SK-N-SH treated with all-trans-retinoic acid at 6 μM for 48 hours (cell line): ENCODE measurements around the gene SPRR5.

Experiments used
- ATAC-seq: fragments of 200-7000 bp; cut with Tn5 transposase; 3 replicates; pipeline ENCODE4 v1.9.1; 2020; ENCODE audit warnings: mild to moderate bottlenecking, moderate library complexity
- ARNTL ChIP-seq: fragments of 450-650 bp; formaldehyde crosslinking; IDR thresholded peaks from 2 replicates; pipeline ENCODE4 v1.5.0; 2020; ENCODE audit warnings: low read depth, mild to moderate bottlenecking, moderate library complexity, borderline replicate concordance
- BACH2 ChIP-seq: fragments of 250-450 bp; sonication (Bioruptor Pico); IDR thresholded peaks from 2 replicates; pipeline ENCODE4 v1.9.0; 2021; ENCODE audit warnings: mild to moderate bottlenecking, borderline replicate concordance
- CREB5 ChIP-seq: fragments of 250-450 bp; sonication (Bioruptor Pico); IDR thresholded peaks from 2 replicates; pipeline ENCODE4 v1.5.1; 2020; ENCODE audit warnings: low read depth, mild to moderate bottlenecking, moderate library complexity
- CSDC2 ChIP-seq: fragments of 250-450 bp; sonication (Bioruptor Pico); IDR thresholded peaks from 2 replicates; pipeline ENCODE4 v1.5.0; 2020; ENCODE audit warnings: mild to moderate bottlenecking, moderate library complexity
- CSRNP3 ChIP-seq: fragments of 250-450 bp; sonication (Bioruptor Pico); IDR thresholded peaks from 2 replicates; pipeline ENCODE4 v1.5.1; 2021; ENCODE audit warnings: mild to moderate bottlenecking, moderate library complexity
- ESRRG ChIP-seq: fragments of 250-450 bp; sonication (Bioruptor Pico); IDR thresholded peaks from 2 replicates; pipeline ENCODE4 v1.6.1; 2021; ENCODE audit warnings: mild to moderate bottlenecking
- GLIS3 ChIP-seq: fragments of 250-450 bp; sonication (Bioruptor Pico); IDR thresholded peaks from 2 replicates; pipeline ENCODE4 v1.5.0; 2020; ENCODE audit warnings: mild to moderate bottlenecking, moderate library complexity
- ISL1 ChIP-seq: fragments of 250-450 bp; sonication (Bioruptor Pico); IDR thresholded peaks from 2 replicates; pipeline ENCODE4 v2.1.2; 2022; ENCODE audit warnings: mild to moderate bottlenecking, moderate library complexity
- OSR1 ChIP-seq: fragments of 250-450 bp; sonication (Bioruptor Pico); IDR thresholded peaks from 2 replicates; pipeline ENCODE4 v1.8.0; 2022; ENCODE audit warnings: moderate library complexity, mild to moderate bottlenecking, inconsistent platforms
- PATZ1 ChIP-seq: fragments of 250-450 bp; sonication (Bioruptor Pico); IDR thresholded peaks from 2 replicates; pipeline ENCODE4 v1.8.0; 2020; ENCODE audit warnings: mild to moderate bottlenecking, moderate library complexity, borderline replicate concordance
- POU6F1 ChIP-seq: fragments of 250-450 bp; sonication (Bioruptor Pico); IDR thresholded peaks from 2 replicates; pipeline ENCODE4 v1.8.0; 2021; ENCODE audit warnings: low read depth, mild to moderate bottlenecking, moderate library complexity, borderline replicate concordance
- PPARA ChIP-seq: fragments of 250-450 bp; sonication (Bioruptor Pico); IDR thresholded peaks from 2 replicates; pipeline ENCODE4 v1.5.0; 2020; ENCODE audit warnings: mild to moderate bottlenecking, borderline replicate concordance
- RARB ChIP-seq: fragments of 250-450 bp; sonication (Bioruptor Pico); IDR thresholded peaks from 2 replicates; pipeline ENCODE4 v1.8.0; 2021; ENCODE audit warnings: mild to moderate bottlenecking, moderate library complexity
- SNAI2 ChIP-seq: fragments of 250-450 bp; sonication (Bioruptor Pico); IDR thresholded peaks from 2 replicates; pipeline ENCODE4 v1.5.0; 2020; ENCODE audit warnings: mild to moderate bottlenecking, moderate library complexity
- TCF4 ChIP-seq: fragments of 250-450 bp; sonication (Bioruptor Pico); IDR thresholded peaks from 2 replicates; pipeline ENCODE4 v1.8.0; 2021; ENCODE audit warnings: mild to moderate bottlenecking, moderate library complexity, borderline replicate concordance
- TOX ChIP-seq: fragments of 250-450 bp; sonication (Bioruptor Pico); IDR thresholded peaks from 2 replicates; pipeline ENCODE4 v1.8.0; 2021; ENCODE audit warnings: mild to moderate bottlenecking, moderate library complexity, borderline replicate concordance
- TSHZ2 ChIP-seq: fragments of 250-450 bp; sonication (Bioruptor Pico); IDR thresholded peaks from 2 replicates; pipeline ENCODE4 v1.5.0; 2020; ENCODE audit warnings: mild to moderate bottlenecking, moderate library complexity
- ZC3H10 ChIP-seq: fragments of 250-450 bp; sonication (Bioruptor Pico); IDR thresholded peaks from 2 replicates; pipeline ENCODE4 v1.5.1; 2021; ENCODE audit warnings: mild to moderate bottlenecking, moderate library complexity
- ZFP3 ChIP-seq: fragments of 250-450 bp; sonication (Bioruptor Pico); IDR thresholded peaks from 2 replicates; pipeline ENCODE4 v1.5.0; 2020; ENCODE audit warnings: mild to moderate bottlenecking, moderate library complexity
- ZFP30 ChIP-seq: fragments of 450-650 bp; formaldehyde crosslinking; IDR thresholded peaks from 2 replicates; pipeline ENCODE4 v1.5.0; 2022; ENCODE audit warnings: mild to moderate bottlenecking, moderate library complexity
- ZNF565 ChIP-seq: fragments of 450-650 bp; formaldehyde crosslinking; conservative IDR thresholded peaks from 2 replicates; pipeline ENCODE4 v1.5.0; 2020; ENCODE audit warnings: low read depth, mild to moderate bottlenecking, moderate library complexity
- ZNF70 ChIP-seq: fragments of 450-650 bp; formaldehyde crosslinking; IDR thresholded peaks from 2 replicates; pipeline ENCODE4 v1.5.0; 2020; ENCODE audit warnings: mild to moderate bottlenecking, moderate library complexity
- ZNF8 ChIP-seq: fragments of 450-650 bp; formaldehyde crosslinking; IDR thresholded peaks from 2 replicates; pipeline ENCODE4 v1.5.0; 2020; ENCODE audit warnings: mild to moderate bottlenecking, moderate library complexity

The SPRR5 gene

GRCh38 chr1:152970495-152970894 is 23.5 kb downstream of the SPRR5 start, which contains the start of gene SPRR4:
Gene SPRR4, plus strand, starts transcription at chr1:152970648. Its CDS starts 1,243 bp downstream, at chr1:152971891.
- TF ChIP-seq SNAI2 (no peak), PPARA (CRISPR knock-in tag) (no peak)
- TF ChIP-seq, all 23 proteins: peak for 0
- ATAC-seq = no peak

GRCh38 chr1:152972196-152972886 is 25.3 kb downstream of the SPRR5 start:
- ATAC-seq = no peak
- no peak for TF ChIP-seq RARB
- TF ChIP-seq, all 23 proteins: peak for 0

GRCh38 chr1:152976688-152977087 is 29.7 kb downstream of the SPRR5 start:
- TF ChIP-seq POU6F1 (no peak), PPARA (CRISPR knock-in tag) (no peak), BACH2 (CRISPR knock-in tag) (no peak), ZNF70 (CRISPR knock-in tag) (no peak), ZFP3 (CRISPR knock-in tag) (no peak), ZFP30 (CRISPR knock-in tag) (no peak), ISL1 (CRISPR knock-in tag) (no peak), OSR1 (CRISPR knock-in tag) (no peak), CREB5 (no peak), GLIS3 (CRISPR knock-in tag) (no peak), ARNTL (CRISPR knock-in tag) (no peak), PATZ1 (CRISPR knock-in tag) (no peak), ZNF8 (CRISPR knock-in tag) (no peak), TCF4 (CRISPR knock-in tag) (no peak), CSDC2 (CRISPR knock-in tag) (no peak), RARB (no peak), SNAI2 (no peak), CSRNP3 (CRISPR knock-in tag) (no peak)
- ATAC-seq = no peak

- ATAC-seq = no peak
- no peak for TF ChIP-seq ZNF565 (CRISPR knock-in tag)
- no peak for TF ChIP-seq TSHZ2 (CRISPR knock-in tag)
- TF ChIP-seq ESRRG (CRISPR knock-in tag) = no peak
- TF ChIP-seq ZNF70 (CRISPR knock-in tag) = no peak
- TF ChIP-seq ZFP30 (CRISPR knock-in tag) = no peak
- TF ChIP-seq ARNTL (CRISPR knock-in tag) = no peak
- TF ChIP-seq TCF4 (CRISPR knock-in tag) = no peak
- no peak for TF ChIP-seq TOX (CRISPR knock-in tag)
- TF ChIP-seq ZC3H10 = no peak
- TF ChIP-seq PATZ1 (CRISPR knock-in tag) = no peak
- no peak for TF ChIP-seq ZNF8 (CRISPR knock-in tag)
- no peak for TF ChIP-seq CSRNP3 (CRISPR knock-in tag)
These were observed 30.6 kb downstream of the SPRR5 start for GRCh38 chr1:152977614-152978013.
